ENCODE results near the gene ZNF865. TPM values are rescaled to one million over a fixed set of nuclear protein-coding genes. Genes with fewer than 3 reads are reported as not detected.
"Not testable (repeated sequence)": the region's sequence is repeated elsewhere in the genome, so short reads cannot be mapped to it uniquely, and the experiment has no call there.

The ZNF865 gene
- total RNA-seq, 1 experiment from 2014 or later, result 16.2 TPM

DNA sequence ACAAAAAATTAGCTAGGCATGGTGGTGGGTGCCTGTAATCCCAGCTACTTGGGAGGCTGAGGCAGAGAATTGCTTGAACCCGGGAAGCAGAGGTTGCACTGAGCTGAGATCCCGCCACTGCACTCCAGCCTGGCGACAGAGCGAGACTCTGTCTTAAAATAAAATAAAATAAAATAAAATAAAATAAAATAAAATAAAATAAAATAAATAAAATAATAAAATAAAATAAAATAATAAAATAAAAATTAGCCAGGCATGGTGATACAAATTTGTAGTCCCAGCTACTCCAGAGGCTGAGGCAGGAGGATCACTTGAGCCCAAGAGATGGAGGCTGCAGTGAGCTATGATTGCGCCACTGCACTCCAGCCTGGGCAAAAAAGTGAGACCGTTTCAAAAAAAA, 31.5 kb upstream of the ZNF865 start:
- H3K4me3 ChIP-seq (replicated peaks in 1 of 2; ENCODE audit: low read depth in 1 of 2, low read length in 2 of 2); H3K9me2 ChIP-seq (ENCODE audit: insufficient read depth); CTCF ChIA-PET; H3K9ac ChIP-seq (ENCODE audit: low read length); H4K20me1 ChIP-seq (ENCODE audit: insufficient read depth); H3K79me2 ChIP-seq (ENCODE audit: insufficient read depth, low read length); H3K4me2 ChIP-seq (ENCODE audit: low read length); ATAC-seq; DNase-seq (ENCODE audit: low read depth, low spot score); H3K36me3 ChIP-seq (ENCODE audit: control insufficient read depth in 1 of 2, insufficient read depth in 2 of 2, low read length in 2 of 2); H3K27me3 ChIP-seq (ENCODE audit: insufficient read depth, low read length); intact Hi-C loops (cut with micrococcal nuclease); H3K27ac ChIP-seq (ENCODE audit: low read depth, low read length); BruUV-seq (replicated peaks); H2AFZ ChIP-seq (ENCODE audit: low read depth, low read length, poor library complexity, severe bottlenecking); H3K9me3 ChIP-seq (ENCODE audit: control insufficient read depth in 1 of 2, insufficient read depth in 1 of 2, low read depth in 1 of 2, low read length in 2 of 2); RAD21 ChIA-PET (ENCODE audit: low non-redundant PET in 1 of 2, low total read pairs in 2 of 2, uncharacterized antibody in 2 of 2, unreplicated experiment in 2 of 2); H3K4me1 ChIP-seq (ENCODE audit: control insufficient read depth in 1 of 2, insufficient read depth in 2 of 2, low read length in 2 of 2): not testable (repeated sequence)
- POLR2A ChIA-PET, result interaction anchor here (2.1 kb wide), 1 partner anchor 25 kb away, joined by 6 read pairs; the partner anchor contains the start of gene FIZ1

DNA sequence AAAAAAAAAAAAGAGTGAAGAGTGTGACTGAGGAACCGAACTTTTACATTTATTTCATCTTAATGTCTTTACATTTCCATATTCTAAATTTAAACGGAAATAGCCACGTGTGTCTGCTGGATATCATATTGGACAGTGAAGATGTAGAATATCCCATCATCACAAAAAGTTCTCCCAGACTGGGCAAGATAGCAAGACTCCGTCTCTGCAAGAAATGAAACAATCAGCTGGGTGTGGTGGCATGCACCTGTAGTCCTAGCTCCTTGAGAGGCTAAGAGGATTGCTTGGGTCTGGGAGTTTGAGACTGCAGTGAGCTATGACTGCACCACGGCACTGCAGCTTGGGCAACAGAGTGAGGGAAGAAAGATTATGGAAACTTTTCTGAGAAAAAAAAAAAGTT, 28.7 kb upstream of the ZNF865 start:
- RAD21 ChIA-PET (ENCODE audit: low non-redundant PET in 1 of 2, low total read pairs in 2 of 2, uncharacterized antibody in 2 of 2, unreplicated experiment in 2 of 2), result no interaction called here
- H3K9me2 ChIP-seq (ENCODE audit: insufficient read depth), result no peaks in the 10 kb centered on the region
- H3K9ac ChIP-seq (ENCODE audit: low read length), result no peak overlapping the region
- no peaks in the 10 kb centered on the region for H3K9me3 ChIP-seq (ENCODE audit: control insufficient read depth in 1 of 2, insufficient read depth in 1 of 2, low read depth in 1 of 2, low read length in 2 of 2)
- intact Hi-C loops (cut with micrococcal nuclease), result no loop called here
- H3K27me3 ChIP-seq (ENCODE audit: insufficient read depth, low read length), result no peaks in the 10 kb centered on the region
- peaks cover 7 to 14% of the 10 kb centered on the region in 2 experiments; a peak in 3 of 4 replicates for H3K4me1 ChIP-seq (ENCODE audit: control insufficient read depth in 1 of 2, insufficient read depth in 2 of 2, low read length in 2 of 2)
- no TSS peak for BruUV-seq (replicated peaks)
- no peaks in the 10 kb centered on the region for H4K20me1 ChIP-seq (ENCODE audit: insufficient read depth)
- H3K4me2 ChIP-seq (ENCODE audit: low read length), result no peak overlapping the region
- TF ChIP-seq SP1 (IDR thresholded peaks at IDR 0.05; ENCODE audit: low read depth), result no peak
- H2AFZ ChIP-seq (ENCODE audit: low read depth, low read length, poor library complexity, severe bottlenecking), result no peak overlapping the region
- H3K4me3 ChIP-seq (replicated peaks in 1 of 2; ENCODE audit: low read depth in 1 of 2, low read length in 2 of 2), result no peak overlapping the region
- POLR2A ChIA-PET, result no interaction called here
- peaks cover 16% of the 10 kb centered on the region for H3K79me2 ChIP-seq (ENCODE audit: insufficient read depth, low read length)
- no peak for DNase-seq (ENCODE audit: low read depth, low spot score)
- H3K36me3 ChIP-seq (ENCODE audit: control insufficient read depth in 1 of 2, insufficient read depth in 2 of 2, low read length in 2 of 2), result no peaks in the 10 kb centered on the region; a peak in 2 of 4 replicates
- CTCF ChIA-PET, result no interaction called here
- no peak for ATAC-seq
- H3K27ac ChIP-seq (ENCODE audit: low read depth, low read length), result no peak overlapping the region

DNA sequence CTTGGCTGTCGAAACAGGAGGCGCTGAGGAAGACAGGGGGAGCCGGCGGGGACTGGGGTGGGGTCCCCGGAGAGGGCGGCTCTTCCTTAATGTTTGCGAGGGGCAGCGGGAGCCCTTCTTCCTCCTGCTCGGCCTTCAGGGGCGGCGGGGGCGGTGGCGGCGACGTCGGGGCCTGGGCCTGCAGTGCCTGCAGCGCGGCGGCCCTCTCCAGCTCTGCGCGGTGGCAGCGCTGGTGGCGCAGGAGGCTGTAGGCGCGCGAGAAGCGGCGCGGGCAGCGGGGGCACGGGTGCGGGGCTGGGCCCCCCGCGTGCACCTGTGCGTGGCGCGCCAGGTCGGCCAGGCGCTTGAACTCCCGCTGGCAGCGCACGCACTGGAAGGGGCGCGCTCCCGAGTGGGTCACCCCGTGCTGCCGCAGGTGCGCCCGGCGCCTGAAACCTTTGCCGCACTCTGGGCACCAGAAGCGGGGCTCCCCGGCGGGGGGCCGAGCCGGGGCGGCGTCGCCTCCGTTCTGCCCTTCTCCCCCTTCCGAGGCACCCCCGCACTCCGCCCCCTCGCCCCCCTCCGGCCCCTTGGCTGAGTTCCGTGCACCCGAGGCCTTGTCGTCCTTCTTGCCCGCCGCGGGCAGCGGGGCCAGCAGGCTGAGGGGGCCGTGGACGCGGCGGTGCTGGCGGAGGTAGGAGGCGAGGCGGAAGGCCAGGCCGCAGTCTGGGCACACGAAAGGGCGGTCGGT, 27.3 kb upstream of the ZNF865 start:
- no peaks in the 10 kb centered on the region for H4K20me1 ChIP-seq (ENCODE audit: insufficient read depth)
- ChIA-PET CTCF (no interaction called here), POLR2A (no interaction called here), RAD21 (ENCODE audit: low non-redundant PET in 1 of 2, low total read pairs in 2 of 2, uncharacterized antibody in 2 of 2, unreplicated experiment in 2 of 2) (no interaction called here)
- H3K4me2 ChIP-seq (ENCODE audit: low read length), result no peak overlapping the region
- no peak overlapping the region for H3K27ac ChIP-seq (ENCODE audit: low read depth, low read length)
- H3K4me3 ChIP-seq (replicated peaks in 1 of 2; ENCODE audit: low read depth in 1 of 2, low read length in 2 of 2), result no peak overlapping the region
- no peaks in the 10 kb centered on the region; a peak in 2 of 4 replicates for H3K36me3 ChIP-seq (ENCODE audit: control insufficient read depth in 1 of 2, insufficient read depth in 2 of 2, low read length in 2 of 2)
- ATAC-seq (no peak), DNase-seq (ENCODE audit: low read depth, low spot score) (no peak)
- H3K4me1 ChIP-seq (ENCODE audit: control insufficient read depth in 1 of 2, insufficient read depth in 2 of 2, low read length in 2 of 2), result peaks cover 7 to 14% of the 10 kb centered on the region in 2 experiments; a peak in 3 of 4 replicates
- no peak overlapping the region for H2AFZ ChIP-seq (ENCODE audit: low read depth, low read length, poor library complexity, severe bottlenecking)
- intact Hi-C loops (cut with micrococcal nuclease), result no loop called here
- H3K79me2 ChIP-seq (ENCODE audit: insufficient read depth, low read length), result peaks cover 16% of the 10 kb centered on the region
- no peaks in the 10 kb centered on the region for H3K9me2 ChIP-seq (ENCODE audit: insufficient read depth)
- no peaks in the 10 kb centered on the region for H3K27me3 ChIP-seq (ENCODE audit: insufficient read depth, low read length)
- H3K9ac ChIP-seq (ENCODE audit: low read length), result no peak overlapping the region
- no TSS peak for BruUV-seq (replicated peaks)
- H3K9me3 ChIP-seq (ENCODE audit: control insufficient read depth in 1 of 2, insufficient read depth in 1 of 2, low read depth in 1 of 2, low read length in 2 of 2), result no peaks in the 10 kb centered on the region
- TF ChIP-seq TCF7L2 (IDR thresholded peaks at IDR 0.05; ENCODE audit: borderline replicate concordance, extremely low read depth, insufficient read depth, insufficient read length) (no peak), ZNF274 (IDR thresholded peaks at IDR 0.05; ENCODE audit: low read depth, low read length) (no peak), CEBPB (IDR thresholded peaks at IDR 0.05; ENCODE audit: low read depth) (no peak), FOSL1 (IDR thresholded peaks at IDR 0.05; ENCODE audit: low read depth) (no peak), SRF (IDR thresholded peaks at IDR 0.05; ENCODE audit: low read depth) (no peak), POLR2AphosphoS5 (IDR thresholded peaks at IDR 0.05; ENCODE audit: low read depth, low read length) (no peak), POLR2A (IDR thresholded peaks at IDR 0.05; ENCODE audit: borderline replicate concordance, extremely low read depth, insufficient read depth, insufficient read length) (no peak), ZFX (IDR thresholded peaks at IDR 0.05) (no peak), ELF1 (IDR thresholded peaks at IDR 0.05; ENCODE audit: borderline replicate concordance, low read depth) (no peak), EZH2 (IDR thresholded peaks at IDR 0.05) (no peak), YY1 (IDR thresholded peaks at IDR 0.05; ENCODE audit: extremely low read depth, insufficient replicate concordance, low read depth, low read length) (no peak), EZH2phosphoT487 (IDR thresholded peaks at IDR 0.05; ENCODE audit: borderline replicate concordance) (no peak)
